Neural cell (in vitro differentiated cells): Measurements from ENCODE around the gene OR52N1. TPM values are rescaled to one million over a fixed set of nuclear protein-coding genes. Genes with fewer than 3 reads are reported as not detected.

Experiments used
- H2AFZ ChIP-seq: fragments of 200-600, 300-800 bp; sonication (generic), shearing (Covaris generic); 2 replicates; pipeline ENCODE4 v1.6.0; 2014; ENCODE audit warnings: low read depth, mild to moderate bottlenecking, antibody characterized with exemption, low read length, moderate library complexity
- H3F3A ChIP-seq: fragments of 200-600 bp; shearing (Covaris generic); 2 replicates; pipeline ENCODE4 v1.6.1; 2016; ENCODE audit warnings: mild to moderate bottlenecking, moderate library complexity, mixed read lengths, antibody characterized with exemption, low read length; ENCODE audit not compliant: insufficient read depth, poor library complexity, severe bottlenecking
- H3K27ac ChIP-seq: fragments of 200-600, 300-800 bp; sonication (generic), shearing (Covaris generic); 2 replicates; pipeline ENCODE4 v1.5.1; 2014; ENCODE audit warnings: mild to moderate bottlenecking, low read length, moderate library complexity
- H3K27me3 ChIP-seq: fragments of 300-800, 200-600 bp; sonication (generic), shearing (Covaris generic); 2 replicates; pipeline ENCODE4 v1.6.0; 2014; ENCODE audit warnings: mild to moderate bottlenecking, low read depth, low read length, moderate library complexity; ENCODE audit not compliant: insufficient read depth
- H3K36me3 ChIP-seq: fragments of 300-800, 200-600 bp; sonication (generic), shearing (Covaris generic); 2 replicates; pipeline ENCODE4 v1.5.1; 2014; ENCODE audit warnings: mild to moderate bottlenecking, antibody characterized with exemption, low read length, moderate library complexity; ENCODE audit not compliant: insufficient read depth
- H3K4me2 ChIP-seq: fragments of 300-800, 200-600 bp; sonication (generic), shearing (Covaris generic); 2 replicates; pipeline ENCODE4 v1.6.0; 2014; ENCODE audit warnings: mild to moderate bottlenecking, low read length
- H3K4me3 ChIP-seq: fragments of 300-800, 200-600 bp; sonication (generic), shearing (Covaris generic); 2 replicates; pipeline ENCODE4 v1.5.1; 2014; ENCODE audit warnings: mild to moderate bottlenecking, low read length, moderate library complexity
- H3K79me2 ChIP-seq: fragments of 200-600 bp; shearing (Covaris generic); replicated peaks from 2 replicates; pipeline ENCODE4 v1.6.0; 2014; ENCODE audit warnings: mild to moderate bottlenecking, low read length, moderate library complexity; ENCODE audit not compliant: insufficient read depth
- H3K9ac ChIP-seq: fragments of 300-800, 200-600 bp; sonication (generic), shearing (Covaris generic); 2 replicates; pipeline ENCODE4 v1.6.1; 2016; ENCODE audit warnings: mild to moderate bottlenecking, low read length, mixed read lengths
- H3K9me2 ChIP-seq: fragments of 200-600 bp; shearing (Covaris generic); 2 replicates; pipeline ENCODE4 v1.6.1; 2016; ENCODE audit warnings: mild to moderate bottlenecking, low read length, mixed read lengths; ENCODE audit not compliant: insufficient read depth
- H3K9me3 ChIP-seq: fragments of 200-600, 300-800 bp; sonication (generic), shearing (Covaris generic); 2 replicates; pipeline ENCODE4 v1.6.1; 2016; ENCODE audit warnings: mild to moderate bottlenecking, mixed run types, low read length, moderate library complexity, mixed read lengths
- H4K20me1 ChIP-seq: fragments of 200-600 bp; shearing (Covaris generic); 2 replicates; pipeline ENCODE4 v1.6.1; 2016; ENCODE audit warnings: mild to moderate bottlenecking, mixed run types; ENCODE audit not compliant: insufficient read depth
- EP300 ChIP-seq: fragments of 450-650 bp; conservative IDR thresholded peaks from 2 replicates; pipeline ENCODE4 v1.6.1; 2014; ENCODE audit warnings: antibody characterized with exemption, mild to moderate bottlenecking, moderate library complexity; ENCODE audit not compliant: poor library complexity, severe bottlenecking
- MXI1 ChIP-seq: fragments of 450-650 bp; conservative IDR thresholded peaks from 2 replicates; pipeline ENCODE4 v1.6.1; 2014; ENCODE audit warnings: antibody characterized with exemption, mild to moderate bottlenecking; ENCODE audit not compliant: poor library complexity, severe bottlenecking
- RAD21 ChIP-seq: fragments of 450-650 bp; conservative IDR thresholded peaks from 2 replicates; pipeline ENCODE4 v1.6.1; 2014; ENCODE audit warnings: antibody characterized with exemption, mild to moderate bottlenecking, moderate library complexity
- REST ChIP-seq: IDR thresholded peaks from 2 replicates; pipeline ENCODE4 v1.6.1; 2012; ENCODE audit warnings: borderline replicate concordance
- SMC3 ChIP-seq: fragments of 450-650 bp; conservative IDR thresholded peaks from 2 replicates; pipeline ENCODE4 v1.6.1; 2014; ENCODE audit warnings: antibody characterized with exemption, mild to moderate bottlenecking, moderate library complexity; ENCODE audit not compliant: poor library complexity
- TAF1 ChIP-seq: IDR thresholded peaks from 2 replicates; pipeline ENCODE4 v1.6.1; 2012; ENCODE audit warnings: low read depth
- polyA plus RNA-seq: library from polyadenylated mRNA; depleted of rRNA; stranded (reverse); fragments of >200 nt; gene quantifications from 2 replicates; pipeline ENCODE4 v1.2.3, GENCODE V29; 2014
- TF ChIP-seq, protein P1 (sequence below): fragments of 450-650 bp; IDR thresholded peaks from 2 replicates; pipeline ENCODE4 v1.5.1; 2014; ENCODE audit warnings: antibody characterized with exemption, mild to moderate bottlenecking, moderate library complexity; ENCODE audit not compliant: poor library complexity, severe bottlenecking

OR52N1 gene
- polyA plus RNA-seq, 1 donor from 2014 or later: not detected

GRCh38 chr11:5753943-5754342 is 37.1 kb downstream of the OR52N1 start, which contains the start of gene OR52N4:
Gene OR52N4 (plus strand): TSS chr11:5754243. CDS start chr11:5754741, 498 bp downstream.
- H3K4me2 ChIP-seq: no peak within 1 kb of the TSS
- H3F3A ChIP-seq: no peaks in the 10 kb centered on the region
- no peaks in the 10 kb centered on the region for H4K20me1 ChIP-seq
- no peak within 1 kb of the TSS for H3K27ac ChIP-seq
- no peaks in the 10 kb centered on the region for H3K27me3 ChIP-seq
- no peak within 1 kb of the TSS for H3K9ac ChIP-seq
- no peaks in the 10 kb centered on the region for H3K79me2 ChIP-seq
- H3K4me3 ChIP-seq: no peak within 1 kb of the TSS
- H3K9me2 ChIP-seq: no peaks in the 10 kb centered on the region
- no peak within 1 kb of the TSS for H2AFZ ChIP-seq
- TF ChIP-seq REST (no peak), MXI1 (no peak), TAF1 (no peak), EP300 (no peak), SMC3 (no peak)
- H3K9me3 ChIP-seq: no peaks in the 10 kb centered on the region
- no peaks in the 10 kb centered on the region for H3K36me3 ChIP-seq

DNA sequence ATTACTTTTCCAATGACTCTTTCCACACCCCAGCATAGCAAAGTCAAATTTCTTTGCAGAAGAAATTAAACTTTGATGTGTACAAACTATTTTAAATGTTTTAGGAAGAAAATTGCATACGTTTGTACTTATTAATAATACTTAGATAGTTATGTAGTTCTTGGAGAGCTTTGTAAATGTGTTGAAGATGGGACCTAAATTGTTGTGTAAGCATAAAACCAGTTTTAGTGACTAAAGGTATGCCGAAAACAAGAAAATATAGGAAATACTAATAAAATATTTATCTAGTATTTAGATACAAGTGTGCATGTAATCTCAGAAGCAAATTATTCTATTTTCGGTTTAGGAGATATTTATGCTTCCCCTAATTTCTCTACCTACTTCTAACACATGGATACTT is 41.2 kb downstream of the OR52N1 start:
- H3K36me3 ChIP-seq: no peaks in the 10 kb centered on the region
- no peak for TF ChIP-seq REST
- no peaks in the 10 kb centered on the region for H4K20me1 ChIP-seq
- no peak overlapping the region for H3K27ac ChIP-seq
- H3K79me2 ChIP-seq: no peaks in the 10 kb centered on the region
- H3K4me3 ChIP-seq: no peak overlapping the region
- no peaks in the 10 kb centered on the region for H3K27me3 ChIP-seq
- H3K9me3 ChIP-seq: no peaks in the 10 kb centered on the region
- H2AFZ ChIP-seq: no peak overlapping the region
- H3K9me2 ChIP-seq: no peaks in the 10 kb centered on the region
- no peaks in the 10 kb centered on the region for H3F3A ChIP-seq
- H3K4me2 ChIP-seq: no peak overlapping the region
- no peak overlapping the region for H3K9ac ChIP-seq

DNA sequence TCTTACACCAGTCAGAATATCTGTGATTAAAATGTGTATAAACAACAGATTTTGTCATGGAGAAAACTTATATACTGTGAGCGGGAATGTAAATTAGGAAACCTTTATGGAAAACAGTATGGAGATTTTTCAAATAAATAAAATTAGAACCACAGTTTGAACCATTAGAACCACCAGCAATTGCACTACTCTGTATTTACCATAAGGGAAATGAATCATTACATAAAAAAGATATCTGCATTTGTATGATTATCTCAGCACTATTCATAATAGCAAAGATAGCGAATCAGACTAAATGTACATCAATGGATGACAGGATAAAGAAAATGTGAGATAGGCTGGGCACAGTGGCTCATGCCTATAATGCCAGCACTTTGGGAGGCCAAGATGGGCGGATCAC is 44.5 kb downstream of the OR52N1 start:
- H3F3A ChIP-seq: no peaks in the 10 kb centered on the region
- no peak overlapping the region for H2AFZ ChIP-seq
- TF ChIP-seq TAF1 (no peak), RAD21 (no peak)
- TF ChIP-seq, protein P1, sequence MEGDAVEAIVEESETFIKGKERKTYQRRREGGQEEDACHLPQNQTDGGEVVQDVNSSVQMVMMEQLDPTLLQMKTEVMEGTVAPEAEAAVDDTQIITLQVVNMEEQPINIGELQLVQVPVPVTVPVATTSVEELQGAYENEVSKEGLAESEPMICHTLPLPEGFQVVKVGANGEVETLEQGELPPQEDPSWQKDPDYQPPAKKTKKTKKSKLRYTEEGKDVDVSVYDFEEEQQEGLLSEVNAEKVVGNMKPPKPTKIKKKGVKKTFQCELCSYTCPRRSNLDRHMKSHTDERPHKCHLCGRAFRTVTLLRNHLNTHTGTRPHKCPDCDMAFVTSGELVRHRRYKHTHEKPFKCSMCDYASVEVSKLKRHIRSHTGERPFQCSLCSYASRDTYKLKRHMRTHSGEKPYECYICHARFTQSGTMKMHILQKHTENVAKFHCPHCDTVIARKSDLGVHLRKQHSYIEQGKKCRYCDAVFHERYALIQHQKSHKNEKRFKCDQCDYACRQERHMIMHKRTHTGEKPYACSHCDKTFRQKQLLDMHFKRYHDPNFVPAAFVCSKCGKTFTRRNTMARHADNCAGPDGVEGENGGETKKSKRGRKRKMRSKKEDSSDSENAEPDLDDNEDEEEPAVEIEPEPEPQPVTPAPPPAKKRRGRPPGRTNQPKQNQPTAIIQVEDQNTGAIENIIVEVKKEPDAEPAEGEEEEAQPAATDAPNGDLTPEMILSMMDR: no peak
- no peaks in the 10 kb centered on the region for H4K20me1 ChIP-seq
- H3K9me3 ChIP-seq: no peaks in the 10 kb centered on the region
- no peaks in the 10 kb centered on the region for H3K36me3 ChIP-seq
- H3K27ac ChIP-seq: no peak overlapping the region
- H3K9me2 ChIP-seq: no peaks in the 10 kb centered on the region
- H3K9ac ChIP-seq: no peak overlapping the region
- H3K4me2 ChIP-seq: no peak overlapping the region
- no peaks in the 10 kb centered on the region for H3K27me3 ChIP-seq
- H3K4me3 ChIP-seq: no peak overlapping the region
- H3K79me2 ChIP-seq: no peaks in the 10 kb centered on the region
